ENCODE data around the gene GPHN. TPM values are rescaled to one million over a fixed set of nuclear protein-coding genes. Genes with fewer than 3 reads are reported as not detected.

Gene GPHN
- total and polyA plus RNA-seq, 10 of the 15 experiments (the other 5 are each of a cell fraction or from before 2014, with no cell fraction given), result 22.3 to 48.8 (median 33.1) TPM

DNA sequence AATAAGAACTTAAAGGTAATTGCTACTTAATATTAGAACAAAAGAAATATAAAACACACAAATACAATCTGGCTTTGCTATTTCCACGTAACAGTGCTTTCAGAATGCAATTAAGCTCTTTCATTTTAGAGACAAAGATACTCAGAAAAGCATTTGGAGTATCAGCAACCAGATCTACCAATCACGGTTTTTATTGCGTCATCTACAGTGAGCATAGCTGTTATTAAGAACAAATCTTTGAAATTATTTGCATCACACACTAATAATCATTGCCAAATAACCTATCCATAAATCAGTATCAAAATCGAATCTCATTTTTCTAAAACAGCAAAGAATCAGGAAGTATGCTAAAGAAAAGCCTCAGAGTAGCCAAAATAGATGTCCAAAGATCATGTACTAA lies 654.4 kb downstream of the GPHN start (continued):
- no peak for TF ChIP-seq TCF12 (IDR thresholded peaks at IDR 0.05; ENCODE audit: low read depth, low read length)
- TF ChIP-seq, protein P1, sequence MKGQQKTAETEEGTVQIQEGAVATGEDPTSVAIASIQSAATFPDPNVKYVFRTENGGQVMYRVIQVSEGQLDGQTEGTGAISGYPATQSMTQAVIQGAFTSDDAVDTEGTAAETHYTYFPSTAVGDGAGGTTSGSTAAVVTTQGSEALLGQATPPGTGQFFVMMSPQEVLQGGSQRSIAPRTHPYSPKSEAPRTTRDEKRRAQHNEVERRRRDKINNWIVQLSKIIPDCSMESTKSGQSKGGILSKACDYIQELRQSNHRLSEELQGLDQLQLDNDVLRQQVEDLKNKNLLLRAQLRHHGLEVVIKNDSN (IDR thresholded peaks at IDR 0.05; ENCODE audit: borderline replicate concordance, extremely low read length, insufficient read depth, low read depth, low read length), result no peak
- TF ChIP-seq SPI1 (IDR thresholded peaks at IDR 0.05; ENCODE audit: borderline replicate concordance, insufficient read depth, low read depth, low read length), result no peak
- no peak for TF ChIP-seq SUPT20H (IDR thresholded peaks at IDR 0.05; ENCODE audit: borderline replicate concordance, control insufficient read depth, low read depth, low read length)
- no peak for TF ChIP-seq BACH1 (IDR thresholded peaks at IDR 0.05; ENCODE audit: borderline replicate concordance)
- no peak for TF ChIP-seq MEF2A (IDR thresholded peaks at IDR 0.05; ENCODE audit: insufficient read depth, low read depth, low read length)
- no peak for TF ChIP-seq FOXM1 (IDR thresholded peaks at IDR 0.05; ENCODE audit: low read depth, low read length)
- TF ChIP-seq, protein P2, sequence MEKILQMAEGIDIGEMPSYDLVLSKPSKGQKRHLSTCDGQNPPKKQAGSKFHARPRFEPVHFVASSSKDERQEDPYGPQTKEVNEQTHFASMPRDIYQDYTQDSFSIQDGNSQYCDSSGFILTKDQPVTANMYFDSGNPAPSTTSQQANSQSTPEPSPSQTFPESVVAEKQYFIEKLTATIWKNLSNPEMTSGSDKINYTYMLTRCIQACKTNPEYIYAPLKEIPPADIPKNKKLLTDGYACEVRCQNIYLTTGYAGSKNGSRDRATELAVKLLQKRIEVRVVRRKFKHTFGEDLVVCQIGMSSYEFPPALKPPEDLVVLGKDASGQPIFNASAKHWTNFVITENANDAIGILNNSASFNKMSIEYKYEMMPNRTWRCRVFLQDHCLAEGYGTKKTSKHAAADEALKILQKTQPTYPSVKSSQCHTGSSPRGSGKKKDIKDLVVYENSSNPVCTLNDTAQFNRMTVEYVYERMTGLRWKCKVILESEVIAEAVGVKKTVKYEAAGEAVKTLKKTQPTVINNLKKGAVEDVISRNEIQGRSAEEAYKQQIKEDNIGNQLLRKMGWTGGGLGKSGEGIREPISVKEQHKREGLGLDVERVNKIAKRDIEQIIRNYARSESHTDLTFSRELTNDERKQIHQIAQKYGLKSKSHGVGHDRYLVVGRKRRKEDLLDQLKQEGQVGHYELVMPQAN (conservative IDR thresholded peaks at IDR 0.05), result no peak
- no peak for TF ChIP-seq BCL11A (IDR thresholded peaks at IDR 0.05; ENCODE audit: low read depth, low read length)

DNA sequence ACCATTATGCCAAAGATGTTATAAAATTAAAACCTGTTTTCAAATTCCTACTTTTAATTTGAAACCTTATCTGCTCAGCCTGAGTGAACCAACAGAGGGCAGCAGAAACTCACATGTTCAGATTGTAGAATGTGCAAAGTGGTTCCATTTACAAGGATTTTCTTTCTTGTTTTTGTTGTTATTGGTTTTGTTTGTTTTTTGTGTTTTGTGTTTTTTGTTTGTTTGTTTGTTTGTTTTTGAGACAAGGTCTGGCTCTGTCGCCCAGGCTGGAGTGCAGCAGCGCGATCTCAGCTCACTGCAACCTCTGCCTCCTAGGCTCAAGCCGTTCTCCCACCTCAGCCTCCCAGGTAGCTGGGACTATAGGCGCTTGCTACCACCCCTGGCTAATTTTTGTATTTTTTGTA lies 658.5 kb downstream of the GPHN start:
- FAIRE-seq (peak; percentile 90), DNase-seq (ENCODE audit: low read depth, low spot score) (no peak)

More for the DNA sequence above, 658.5 kb downstream of the GPHN start:
- no peak overlapping the region for H2AFZ ChIP-seq (ENCODE audit: control insufficient read depth, low read depth, low read length)
- SMC1A ChIA-PET (ENCODE audit: uncharacterized antibody, unreplicated experiment), result interaction anchor here (0.6 to 4.3 kb wide), 5 partner anchors 13 to 128 kb away, joined by 3 to 24 read pairs (median 5); no protein-coding TSS in a partner anchor
- 90% methylated on average over 5 of the region's 5 CpGs for WGBS (ENCODE audit: insufficient coverage, insufficient replicate concordance, low lambda C conversion rate, missing lambda C conversion rate)
- POLR2A ChIA-PET, result no interaction called here
- no peak overlapping the region for H3K4me3 ChIP-seq
- H3K9me3 ChIP-seq (replicated peaks; ENCODE audit: control insufficient read depth, insufficient read depth, low read length), result no peaks in the 10 kb centered on the region; the same call in 2 of the 3 replicates
- no peaks in the 10 kb centered on the region for H3K79me2 ChIP-seq (ENCODE audit: control insufficient read depth, insufficient read depth, low read length)
- no peak overlapping the region for H3K27ac ChIP-seq (ENCODE audit: control insufficient read depth, insufficient read depth)
- no peaks in the 10 kb centered on the region for H3K4me1 ChIP-seq (ENCODE audit: control insufficient read depth, insufficient read depth, low read length)
- no peaks in the 10 kb centered on the region for H4K20me1 ChIP-seq (ENCODE audit: control insufficient read depth, insufficient read depth)
- ATAC-seq, result peak; percentile 53; the same call in 2 of the 3 replicates
- TF ChIP-seq GATAD2B (conservative IDR thresholded peaks at IDR 0.05; ENCODE audit: low read depth) (no peak), SMC3 (IDR thresholded peaks at IDR 0.05; ENCODE audit: borderline replicate concordance, low read length) (peak; percentile 60; the same call in 1 of the 2 replicates), RAD21 (IDR thresholded peaks at IDR 0.05; ENCODE audit: insufficient read depth, low read depth, low read length) (peak; percentile 90), ZZZ3 (IDR thresholded peaks at IDR 0.05; ENCODE audit: control insufficient read depth, insufficient read length, low read depth) (no peak), HDGF (IDR thresholded peaks at IDR 0.05) (peak; percentile 43; the same call in 1 of the 2 replicates)
- TF ChIP-seq, protein P3, sequence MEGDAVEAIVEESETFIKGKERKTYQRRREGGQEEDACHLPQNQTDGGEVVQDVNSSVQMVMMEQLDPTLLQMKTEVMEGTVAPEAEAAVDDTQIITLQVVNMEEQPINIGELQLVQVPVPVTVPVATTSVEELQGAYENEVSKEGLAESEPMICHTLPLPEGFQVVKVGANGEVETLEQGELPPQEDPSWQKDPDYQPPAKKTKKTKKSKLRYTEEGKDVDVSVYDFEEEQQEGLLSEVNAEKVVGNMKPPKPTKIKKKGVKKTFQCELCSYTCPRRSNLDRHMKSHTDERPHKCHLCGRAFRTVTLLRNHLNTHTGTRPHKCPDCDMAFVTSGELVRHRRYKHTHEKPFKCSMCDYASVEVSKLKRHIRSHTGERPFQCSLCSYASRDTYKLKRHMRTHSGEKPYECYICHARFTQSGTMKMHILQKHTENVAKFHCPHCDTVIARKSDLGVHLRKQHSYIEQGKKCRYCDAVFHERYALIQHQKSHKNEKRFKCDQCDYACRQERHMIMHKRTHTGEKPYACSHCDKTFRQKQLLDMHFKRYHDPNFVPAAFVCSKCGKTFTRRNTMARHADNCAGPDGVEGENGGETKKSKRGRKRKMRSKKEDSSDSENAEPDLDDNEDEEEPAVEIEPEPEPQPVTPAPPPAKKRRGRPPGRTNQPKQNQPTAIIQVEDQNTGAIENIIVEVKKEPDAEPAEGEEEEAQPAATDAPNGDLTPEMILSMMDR (IDR thresholded peaks at IDR 0.05 in 2 of 3, conservative IDR thresholded peaks at IDR 0.05 in 1 of 3; ENCODE audit: control insufficient read depth in 2 of 3, extremely low read depth in 1 of 3, insufficient read depth in 1 of 3, low read depth in 3 of 3, low read length in 3 of 3), result peak; percentile 63 to 72 (median 64)
- TF ChIP-seq, protein P4, sequence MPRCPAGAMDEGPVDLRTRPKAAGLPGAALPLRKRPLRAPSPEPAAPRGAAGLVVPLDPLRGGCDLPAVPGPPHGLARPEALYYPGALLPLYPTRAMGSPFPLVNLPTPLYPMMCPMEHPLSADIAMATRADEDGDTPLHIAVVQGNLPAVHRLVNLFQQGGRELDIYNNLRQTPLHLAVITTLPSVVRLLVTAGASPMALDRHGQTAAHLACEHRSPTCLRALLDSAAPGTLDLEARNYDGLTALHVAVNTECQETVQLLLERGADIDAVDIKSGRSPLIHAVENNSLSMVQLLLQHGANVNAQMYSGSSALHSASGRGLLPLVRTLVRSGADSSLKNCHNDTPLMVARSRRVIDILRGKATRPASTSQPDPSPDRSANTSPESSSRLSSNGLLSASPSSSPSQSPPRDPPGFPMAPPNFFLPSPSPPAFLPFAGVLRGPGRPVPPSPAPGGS (IDR thresholded peaks at IDR 0.05; ENCODE audit: borderline replicate concordance, insufficient read depth, low read depth, low read length, poor library complexity, severe bottlenecking), result no peak
- no peak overlapping the region for H3K4me2 ChIP-seq (ENCODE audit: control insufficient read depth, insufficient read depth)
- CTCF ChIA-PET, result interaction anchor here (0.7 to 7.6 kb wide), 10 partner anchors 9 to 542 kb away, joined by 3 to 95 read pairs (median 4); partner anchors contain the start of genes ATP6V1D and EIF2S1
- in situ Hi-C loops (cut with MboI), result loop anchor here (5.0 kb wide), 1 partner anchor 121 kb away; no protein-coding TSS in a partner anchor
- RAD21 ChIA-PET (ENCODE audit: unreplicated experiment), result interaction anchor here (1.0 to 3.4 kb wide), 4 partner anchors 69 to 807 kb away, joined by 3 to 24 read pairs (median 3); no protein-coding TSS in a partner anchor
- BruUV-seq (replicated peaks), result no TSS peak
- no peak overlapping the region for H3K9ac ChIP-seq (ENCODE audit: control insufficient read depth, insufficient read depth, low read length)
- no peaks in the 10 kb centered on the region for H3K36me3 ChIP-seq (ENCODE audit: control insufficient read depth in 2 of 2, insufficient read depth in 2 of 2, low read length in 1 of 2)
- no peaks in the 10 kb centered on the region for H3K27me3 ChIP-seq (replicated peaks in 1 of 2; ENCODE audit: control insufficient read depth in 2 of 2, insufficient read depth in 2 of 2, low read length in 1 of 2)
- intact Hi-C loops (cut with micrococcal nuclease; ENCODE audit: unreplicated experiment), result loop anchor here (1.0 kb wide), 1 partner anchor 120 kb away; no protein-coding TSS in a partner anchor
